Ovary (tissue), 9 donors: ENCODE measurements around the gene MRPL23. TPM values are rescaled to one million over a fixed set of nuclear protein-coding genes. Genes with fewer than 3 reads are reported as not detected.

Experiments used
- DNase-seq, 5 donors: peaks; one replicate each; pipeline ENCODE4 v3.0.0-alpha.2; 2019 to 2020
- H3K27ac ChIP-seq, 2 donors: fragments of 200-600 bp; one replicate each; pipeline versions ENCODE4 v1.5.1 to v1.8.0; 2019 to 2022
- H3K27me3 ChIP-seq: fragments of 200-600 bp; one replicate; pipeline ENCODE4 v1.8.0; 2022
- H3K36me3 ChIP-seq: fragments of 200-600 bp; sonication (generic); one replicate; pipeline ENCODE4 v1.5.1; 2019
- H3K4me1 ChIP-seq: one replicate; pipeline ENCODE4 v1.8.1; 2013; ENCODE audit warnings: mild to moderate bottlenecking, moderate library complexity; ENCODE audit not compliant: insufficient read depth
- H3K4me3 ChIP-seq: fragments of 200-600 bp; sonication (generic); one replicate; pipeline ENCODE4 v1.5.1; 2017
- H3K9me3 ChIP-seq, 2 donors: fragments of 200-600 bp in 1 of 2; sonication (generic) in 1 of 2; one replicate each; pipeline versions ENCODE4 v1.5.1 to v1.8.1; 2013 to 2019; ENCODE audit warnings: mild to moderate bottlenecking in 1 of 2, moderate library complexity in 1 of 2
- EP300 ChIP-seq: sonication (generic); formaldehyde crosslinking; IDR thresholded peaks from one replicate; pipeline ENCODE4 v1.6.1; 2017; ENCODE audit warnings: antibody characterized with exemption
- POLR2A ChIP-seq: fragments of 450-650 bp; IDR thresholded peaks from one replicate; pipeline ENCODE4 v1.6.1; 2017; ENCODE audit warnings: antibody characterized with exemption, mild to moderate bottlenecking, moderate library complexity
- WGBS, 3 donors: extraction: QIAGEN DNeasy Blood & Tissue Kit in 1 of 3; methylation state at CpG; one replicate each; pipeline versions ENCODE4 v1.1.5 to v1.1.7; 2013 to 2017; 5-methylcytosine and 5-hydroxymethylcytosine counted together
- intact Hi-C, 4 donors: fragments of 100-400 bp; cut with DNase I; formaldehyde crosslinking; loops; one replicate each; pipeline versions ENCODE4 v1.11.0 to v1.15.1; 2022 to 2023
- polyA plus RNA-seq, 2 donors: library from polyadenylated mRNA; stranded (reverse); fragments of 200-250 nt in 1 of 2; fragments of 350-450 nt in 1 of 2; fragmentation: Illumina TruSeq in 1 of 2; extraction: RNeasy Lipid Tissue Mini Kit (QIAGEN cat#74804) in 1 of 2; gene quantifications; one replicate each; pipeline ENCODE4 v1.2.3, GENCODE V29; 2013 to 2014
- total RNA-seq, 7 donors: library from RNA; depleted of rRNA in 2 of 7; stranded (reverse); fragments of >200 nt in 2 of 7; fragmentation: NEBNext Ultra II Directional in 3 of 7; extraction: Animal tissue kit (Norgen Biotek cat#: 25700) in 3 of 7; gene quantifications; one replicate each; pipeline versions ENCODE4 v1.1.0 to v1.2.4, GENCODE V29; 2016 to 2023
- TF ChIP-seq, protein P1 (sequence below), 3 donors: fragments of 450-650 bp in 2 of 3; fragments of 200-600 bp in 1 of 3; IDR thresholded peaks; one replicate each; pipeline versions ENCODE4 v1.5.1 to v1.8.0; 2016 to 2022; ENCODE audit warnings: antibody characterized with exemption in 3 of 3, mild to moderate bottlenecking in 1 of 3
- donor health status: DM: no; HTN: no; CAD: no; lungs with moderate emphysema.
- donor health status: DM: no; HTN: no; CAD: no.
- donor health status: Bipolar disorder and iron deficiency.
- donor health status: DM: yes; HTN: yes; CAD: no.
- donor health status: DM: no; HTN: no; CAD: no.
- donor health status: DM: yes; HTN: yes; CAD: no.

MRPL23 gene
- total and polyA plus RNA-seq, 9 donors: 21.7 to 145 (median 86.7) TPM

DNA sequence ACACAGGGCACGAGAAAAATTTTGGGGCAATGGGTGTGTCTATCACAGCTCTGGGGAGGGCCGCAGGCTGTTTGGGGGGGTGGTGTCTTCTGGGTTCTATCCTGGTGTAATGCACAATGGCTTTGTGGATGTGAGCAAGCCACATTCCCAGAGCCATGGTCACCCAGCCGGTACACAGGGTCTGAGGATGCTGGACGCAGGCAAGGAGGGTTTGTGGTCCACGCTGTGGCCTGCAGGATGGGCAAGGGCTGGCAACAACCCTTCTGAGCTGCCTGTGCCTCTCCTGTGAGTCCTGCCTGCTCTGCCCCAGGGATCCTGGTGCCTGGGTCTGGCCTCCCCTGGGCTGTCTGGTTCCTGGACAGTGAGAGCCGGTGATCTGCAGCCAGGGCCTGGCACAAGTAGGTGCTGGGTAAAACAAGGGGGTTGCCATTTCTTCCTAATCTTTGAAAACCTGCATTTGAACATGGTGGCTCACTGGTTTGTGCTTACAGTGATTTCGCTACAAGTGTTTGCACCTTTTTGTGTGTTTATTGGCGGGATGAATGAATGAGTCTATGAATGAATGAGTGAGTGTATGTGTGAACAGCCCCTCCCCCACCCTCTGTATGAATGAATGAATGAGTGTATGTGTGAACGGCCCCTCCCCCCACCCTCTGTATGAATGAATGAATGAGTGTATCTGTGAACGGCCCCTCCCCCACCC is 4.4 kb upstream of the MRPL23 start:
- H3K27me3 ChIP-seq: no peaks in the 10 kb centered on the region
- no peaks in the 10 kb centered on the region for H3K36me3 ChIP-seq
- peak in 2 of 5 donors; percentile 1 to 11 for DNase-seq
- TF ChIP-seq POLR2A (no peak), EP300 (no peak)
- TF ChIP-seq, protein P1, sequence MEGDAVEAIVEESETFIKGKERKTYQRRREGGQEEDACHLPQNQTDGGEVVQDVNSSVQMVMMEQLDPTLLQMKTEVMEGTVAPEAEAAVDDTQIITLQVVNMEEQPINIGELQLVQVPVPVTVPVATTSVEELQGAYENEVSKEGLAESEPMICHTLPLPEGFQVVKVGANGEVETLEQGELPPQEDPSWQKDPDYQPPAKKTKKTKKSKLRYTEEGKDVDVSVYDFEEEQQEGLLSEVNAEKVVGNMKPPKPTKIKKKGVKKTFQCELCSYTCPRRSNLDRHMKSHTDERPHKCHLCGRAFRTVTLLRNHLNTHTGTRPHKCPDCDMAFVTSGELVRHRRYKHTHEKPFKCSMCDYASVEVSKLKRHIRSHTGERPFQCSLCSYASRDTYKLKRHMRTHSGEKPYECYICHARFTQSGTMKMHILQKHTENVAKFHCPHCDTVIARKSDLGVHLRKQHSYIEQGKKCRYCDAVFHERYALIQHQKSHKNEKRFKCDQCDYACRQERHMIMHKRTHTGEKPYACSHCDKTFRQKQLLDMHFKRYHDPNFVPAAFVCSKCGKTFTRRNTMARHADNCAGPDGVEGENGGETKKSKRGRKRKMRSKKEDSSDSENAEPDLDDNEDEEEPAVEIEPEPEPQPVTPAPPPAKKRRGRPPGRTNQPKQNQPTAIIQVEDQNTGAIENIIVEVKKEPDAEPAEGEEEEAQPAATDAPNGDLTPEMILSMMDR (IDR thresholded peaks at IDR 0.05): no peak
- H3K4me1 ChIP-seq: peaks cover 2% of the 10 kb centered on the region
- 79 to 85% (median 79%) methylated on average over 10 of the region's 10 CpGs for WGBS, 3 donors
- intact Hi-C loops: loop anchor here in 3 of 4 donors (5.0 to 10.0 kb wide), 2 partner anchors 45 to 48 kb away; partner anchors contain the start of gene PRR33 (in 2 of the 3)
- no peaks in the 10 kb centered on the region for H3K9me3 ChIP-seq
- no peak overlapping the region for H3K27ac ChIP-seq
- no peak overlapping the region for H3K4me3 ChIP-seq

DNA sequence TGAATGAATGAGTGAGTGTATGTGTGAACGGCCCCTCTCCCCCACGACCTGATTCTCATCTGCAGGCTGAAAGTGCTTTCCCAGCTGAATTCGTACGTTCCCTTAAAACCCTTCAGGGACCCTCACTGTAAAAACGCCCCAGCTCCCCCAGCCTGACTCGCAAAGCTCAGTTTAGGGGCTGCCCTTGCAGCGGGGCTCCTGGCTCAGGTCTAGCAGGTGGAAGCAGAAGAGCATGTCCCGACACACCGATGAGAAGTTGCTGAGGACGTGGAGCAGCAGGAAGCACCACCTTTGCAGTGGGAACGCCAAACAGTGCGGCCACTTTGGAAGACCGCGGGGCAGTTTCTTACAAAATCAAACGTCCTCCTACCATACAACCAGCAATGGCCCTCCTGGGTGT is 3.6 kb upstream of the MRPL23 start:
- Histone ChIP-seq H3K27me3 (no peaks in the 10 kb centered on the region), H3K27ac (no peak overlapping the region), H3K9me3 (no peaks in the 10 kb centered on the region), H3K4me1 (peaks cover 2% of the 10 kb centered on the region), H3K4me3 (no peak overlapping the region), H3K36me3 (no peaks in the 10 kb centered on the region)
- 75 to 78% (median 77%) methylated on average over 15 of the region's 15 CpGs for whole genome bisulfite sequencing, 3 donors
- peak in 4 of 5 donors; percentile 7 to 20 (median 13) for DNase-seq
- intact Hi-C loops: loop anchor here in 3 of 4 donors (5.0 to 10.0 kb wide), 2 partner anchors 46 to 49 kb away; partner anchors contain the start of gene PRR33 (in 2 of the 3)
- no peak for TF ChIP-seq POLR2A
- TF ChIP-seq, protein P1 (IDR thresholded peaks at IDR 0.05): no peak

DNA sequence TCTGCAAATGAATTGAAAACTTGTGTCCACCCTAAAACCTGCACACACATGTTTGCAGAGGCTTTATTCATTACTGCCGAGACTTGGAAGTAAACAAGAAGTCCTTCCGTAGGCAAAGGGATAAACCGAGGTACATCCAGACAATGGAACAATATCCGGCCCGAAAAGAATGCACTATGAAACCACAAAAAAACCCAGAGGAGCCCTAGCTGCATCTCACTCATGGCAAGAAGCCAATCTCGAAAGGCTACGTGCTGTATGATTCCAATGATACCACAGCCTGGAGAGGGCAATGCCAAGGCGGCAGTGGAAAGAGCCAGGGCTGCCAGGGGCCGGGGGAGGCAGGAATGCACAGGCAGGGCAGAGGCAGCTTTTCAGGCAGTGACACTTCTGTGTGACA is 3.2 kb upstream of the MRPL23 start:
- intact Hi-C loops: loop anchor here in 3 of 4 donors (5.0 to 10.0 kb wide), 2 partner anchors 47 to 49 kb away; partner anchors contain the start of gene PRR33 (in 2 of the 3)
- Histone ChIP-seq H3K4me3 (no peak overlapping the region), H3K27ac (no peak overlapping the region), H3K9me3 (no peaks in the 10 kb centered on the region), H3K36me3 (no peaks in the 10 kb centered on the region), H3K27me3 (no peaks in the 10 kb centered on the region), H3K4me1 (peaks cover 1% of the 10 kb centered on the region)
- TF ChIP-seq EP300: no peak
- TF ChIP-seq, protein P1 (IDR thresholded peaks at IDR 0.05): no peak
- WGBS, 3 donors: 57 to 69% (median 61%) methylated on average over 9 of the region's 9 CpGs
- peak in 4 of 5 donors; percentile 6 to 26 (median 14) for DNase-seq

DNA sequence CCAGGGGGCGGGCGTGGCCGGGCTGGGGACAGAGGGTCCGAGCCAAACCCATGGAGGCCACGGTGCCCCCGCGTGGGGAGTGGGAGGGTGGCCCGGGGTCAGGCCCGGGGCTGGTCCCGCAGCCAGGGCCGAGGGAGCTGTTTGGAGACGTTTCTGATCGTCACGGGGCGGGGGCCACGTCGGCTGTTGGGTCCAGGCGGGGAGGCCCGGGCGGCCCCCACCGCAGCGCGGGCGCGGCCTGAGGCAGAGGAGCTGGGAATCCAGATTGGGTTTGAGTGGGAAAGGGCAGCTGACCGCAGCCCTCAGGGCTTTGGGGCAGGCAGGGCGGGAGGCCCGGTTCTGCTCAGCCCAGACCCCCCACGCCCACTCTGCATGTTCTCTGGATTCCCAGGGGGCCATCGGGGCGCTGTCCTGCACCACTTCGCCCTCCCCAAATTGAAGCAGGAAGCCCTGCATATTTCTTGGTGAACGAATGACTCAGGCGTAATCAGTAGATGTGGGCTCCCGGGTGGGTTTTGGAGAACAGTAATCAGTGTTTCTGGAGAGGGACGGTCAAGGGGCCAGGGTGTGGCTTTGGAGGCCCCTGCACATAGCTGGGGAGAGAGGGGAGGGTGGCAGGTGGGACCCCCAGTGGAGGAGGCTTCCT is 583 bp downstream of the MRPL23 start:
- H3K27ac ChIP-seq: no peak overlapping the region
- intact Hi-C loops: loop anchor here in 2 of 4 donors (10.0 kb wide), 1 partner anchor 53 kb away; the partner anchor contains the start of gene PRR33 (in 2 of the 2)
- no CpG with 5 or more reads among the region's 36 CpGs for WGBS, 3 donors
- H3K4me3 ChIP-seq: no peak overlapping the region
- H3K4me1 ChIP-seq: no peaks in the 10 kb centered on the region
- no peaks in the 10 kb centered on the region for H3K9me3 ChIP-seq
- DNase-seq: no peak
- TF ChIP-seq EP300 (no peak), POLR2A (no peak)
- no peaks in the 10 kb centered on the region for H3K27me3 ChIP-seq
- no peaks in the 10 kb centered on the region for H3K36me3 ChIP-seq
